ENCODE measurements around the gene ZNF783.
A peak's percentile ranks its signal among the peaks of the same experiment; 100 is the strongest.

Gene ZNF783

GRCh38 chr7:149282331-149282655 lies 20.3 kb downstream of the ZNF783 start:
- no peak for TF ChIP-seq EZH2 (IDR thresholded peaks at IDR 0.05; ENCODE audit: borderline replicate concordance, low read length)
- TF ChIP-seq, protein P1, sequence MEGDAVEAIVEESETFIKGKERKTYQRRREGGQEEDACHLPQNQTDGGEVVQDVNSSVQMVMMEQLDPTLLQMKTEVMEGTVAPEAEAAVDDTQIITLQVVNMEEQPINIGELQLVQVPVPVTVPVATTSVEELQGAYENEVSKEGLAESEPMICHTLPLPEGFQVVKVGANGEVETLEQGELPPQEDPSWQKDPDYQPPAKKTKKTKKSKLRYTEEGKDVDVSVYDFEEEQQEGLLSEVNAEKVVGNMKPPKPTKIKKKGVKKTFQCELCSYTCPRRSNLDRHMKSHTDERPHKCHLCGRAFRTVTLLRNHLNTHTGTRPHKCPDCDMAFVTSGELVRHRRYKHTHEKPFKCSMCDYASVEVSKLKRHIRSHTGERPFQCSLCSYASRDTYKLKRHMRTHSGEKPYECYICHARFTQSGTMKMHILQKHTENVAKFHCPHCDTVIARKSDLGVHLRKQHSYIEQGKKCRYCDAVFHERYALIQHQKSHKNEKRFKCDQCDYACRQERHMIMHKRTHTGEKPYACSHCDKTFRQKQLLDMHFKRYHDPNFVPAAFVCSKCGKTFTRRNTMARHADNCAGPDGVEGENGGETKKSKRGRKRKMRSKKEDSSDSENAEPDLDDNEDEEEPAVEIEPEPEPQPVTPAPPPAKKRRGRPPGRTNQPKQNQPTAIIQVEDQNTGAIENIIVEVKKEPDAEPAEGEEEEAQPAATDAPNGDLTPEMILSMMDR (IDR thresholded peaks at IDR 0.05; ENCODE audit: low read length) = no peak
- H3K36me3 ChIP-seq (ENCODE audit: insufficient read depth, low read length) = peaks cover 38% of the 10 kb centered on the region
- H3K4me1 ChIP-seq (ENCODE audit: insufficient read depth, low read length, severe bottlenecking) = peaks cover 34% of the 10 kb centered on the region
- peak overlapping the region; percentile 26 for H3K27ac ChIP-seq (ENCODE audit: low read depth, low read length, poor library complexity, severe bottlenecking)
- no peak overlapping the region for H3K9ac ChIP-seq (ENCODE audit: low read length)
- H2AFZ ChIP-seq (ENCODE audit: low read length) = no peak overlapping the region
- no peaks in the 10 kb centered on the region for H3K27me3 ChIP-seq (ENCODE audit: insufficient read depth, low read length)
- no peaks in the 10 kb centered on the region for H4K20me1 ChIP-seq (ENCODE audit: insufficient read depth, low read length)
- no peak overlapping the region for H3K4me2 ChIP-seq (ENCODE audit: low read length)
- no peaks in the 10 kb centered on the region for H3F3A ChIP-seq (ENCODE audit: insufficient read depth, low read length)
- H3K79me2 ChIP-seq (ENCODE audit: insufficient read depth, low read length) = no peaks in the 10 kb centered on the region
- H3K9me3 ChIP-seq (ENCODE audit: low read length) = no peaks in the 10 kb centered on the region
- no peak overlapping the region for H3K4me3 ChIP-seq (ENCODE audit: low read depth, low read length, poor library complexity, severe bottlenecking)
- no peaks in the 10 kb centered on the region for H3K9me2 ChIP-seq (ENCODE audit: low read depth, low read length)

DNA sequence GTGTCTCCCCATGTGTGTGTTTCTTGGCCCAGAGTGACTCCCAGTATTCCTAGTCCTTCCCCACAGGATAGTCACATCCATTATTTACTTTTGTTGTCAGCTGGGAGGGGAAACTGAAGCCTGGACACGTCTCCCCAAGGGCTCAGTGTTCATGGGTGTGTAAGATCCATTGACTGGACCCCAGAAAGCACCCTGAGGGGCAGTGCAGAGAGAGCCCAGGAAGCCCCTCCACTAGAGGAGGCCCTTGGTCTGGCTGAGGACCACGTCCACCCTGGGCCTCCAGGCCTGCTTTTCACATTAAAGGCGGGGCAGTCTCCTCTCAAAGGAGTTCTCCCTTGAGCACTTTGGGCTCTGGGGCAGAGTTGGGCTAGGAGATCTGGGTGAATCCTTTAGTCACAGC lies 21.3 kb downstream of the ZNF783 start:
- no peaks in the 10 kb centered on the region for H4K20me1 ChIP-seq (ENCODE audit: insufficient read depth, low read length)
- H3K4me1 ChIP-seq (ENCODE audit: insufficient read depth, low read length, severe bottlenecking) = peaks cover 34% of the 10 kb centered on the region
- H3K9ac ChIP-seq (ENCODE audit: low read length) = no peak overlapping the region
- no peak overlapping the region for H3K4me3 ChIP-seq (ENCODE audit: low read depth, low read length, poor library complexity, severe bottlenecking)
- TF ChIP-seq, protein P1 (IDR thresholded peaks at IDR 0.05; ENCODE audit: low read length) = no peak
- no peak for TF ChIP-seq EZH2 (IDR thresholded peaks at IDR 0.05; ENCODE audit: borderline replicate concordance, low read length)
- H3K27me3 ChIP-seq (ENCODE audit: insufficient read depth, low read length) = no peaks in the 10 kb centered on the region
- H3K79me2 ChIP-seq (ENCODE audit: insufficient read depth, low read length) = no peaks in the 10 kb centered on the region
- no peaks in the 10 kb centered on the region for H3F3A ChIP-seq (ENCODE audit: insufficient read depth, low read length)
- H3K4me2 ChIP-seq (ENCODE audit: low read length) = no peak overlapping the region
- H3K9me3 ChIP-seq (ENCODE audit: low read length) = no peaks in the 10 kb centered on the region
- no peaks in the 10 kb centered on the region for H3K9me2 ChIP-seq (ENCODE audit: low read depth, low read length)
- H3K36me3 ChIP-seq (ENCODE audit: insufficient read depth, low read length) = peaks cover 27% of the 10 kb centered on the region
- no peak overlapping the region for H2AFZ ChIP-seq (ENCODE audit: low read length)
- peak overlapping the region; percentile 78 for H3K27ac ChIP-seq (ENCODE audit: low read depth, low read length, poor library complexity, severe bottlenecking)

DNA sequence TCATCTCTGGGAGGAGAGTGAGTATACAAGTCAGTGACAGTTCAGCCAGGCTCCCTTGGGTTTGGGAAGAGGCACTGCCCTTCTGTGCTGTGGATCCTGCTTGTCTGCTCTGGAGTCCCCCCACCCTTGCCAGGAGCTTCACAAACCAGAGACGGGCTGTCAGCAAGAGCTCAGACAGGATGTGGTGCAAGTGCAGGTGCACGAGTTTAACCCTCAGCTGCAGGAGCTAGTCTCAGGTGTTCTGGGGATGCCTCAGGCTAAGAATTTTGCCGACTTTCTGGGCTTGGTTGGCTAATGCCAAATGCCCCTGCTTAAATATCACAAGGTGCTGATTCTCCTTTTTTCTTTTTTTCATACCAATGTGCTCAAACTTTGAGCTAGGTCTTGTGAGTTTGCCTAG lies 22.3 kb downstream of the ZNF783 start:
- Histone ChIP-seq H3K27ac (ENCODE audit: low read depth, low read length, poor library complexity, severe bottlenecking) (peak overlapping the region; percentile 78), H2AFZ (ENCODE audit: low read length) (no peak overlapping the region), H3K9me3 (ENCODE audit: low read length) (no peaks in the 10 kb centered on the region), H3F3A (ENCODE audit: insufficient read depth, low read length) (no peaks in the 10 kb centered on the region), H3K4me2 (ENCODE audit: low read length) (peak overlapping the region; percentile 82), H4K20me1 (ENCODE audit: insufficient read depth, low read length) (no peaks in the 10 kb centered on the region), H3K4me3 (ENCODE audit: low read depth, low read length, poor library complexity, severe bottlenecking) (peak overlapping the region; percentile 38), H3K27me3 (ENCODE audit: insufficient read depth, low read length) (no peaks in the 10 kb centered on the region), H3K9me2 (ENCODE audit: low read depth, low read length) (no peaks in the 10 kb centered on the region), H3K36me3 (ENCODE audit: insufficient read depth, low read length) (peaks cover 18% of the 10 kb centered on the region), H3K79me2 (ENCODE audit: insufficient read depth, low read length) (no peaks in the 10 kb centered on the region), H3K9ac (ENCODE audit: low read length) (peak overlapping the region; percentile 21; the same call in 1 of the 2 replicates), H3K4me1 (ENCODE audit: insufficient read depth, low read length, severe bottlenecking) (peaks cover 34% of the 10 kb centered on the region)
- TF ChIP-seq, protein P1 (IDR thresholded peaks at IDR 0.05; ENCODE audit: low read length) = no peak
- TF ChIP-seq EZH2 (IDR thresholded peaks at IDR 0.05; ENCODE audit: borderline replicate concordance, low read length) = no peak

Data from OCI-LY1 (cell line).